Inflammatory macrophage treated with lipopolysaccharide for 4 hours (primary cell): ENCODE results near the gene PPP1R3G.
"Not testable (repeated sequence)": the region's sequence is repeated elsewhere in the genome, so short reads cannot be mapped to it uniquely, and the experiment has no call there.

ENCODE experiments used
- DNase-seq: peaks from one replicate; pipeline ENCODE4 v3.0.0-alpha.2; 2020

The PPP1R3G gene

DNA sequence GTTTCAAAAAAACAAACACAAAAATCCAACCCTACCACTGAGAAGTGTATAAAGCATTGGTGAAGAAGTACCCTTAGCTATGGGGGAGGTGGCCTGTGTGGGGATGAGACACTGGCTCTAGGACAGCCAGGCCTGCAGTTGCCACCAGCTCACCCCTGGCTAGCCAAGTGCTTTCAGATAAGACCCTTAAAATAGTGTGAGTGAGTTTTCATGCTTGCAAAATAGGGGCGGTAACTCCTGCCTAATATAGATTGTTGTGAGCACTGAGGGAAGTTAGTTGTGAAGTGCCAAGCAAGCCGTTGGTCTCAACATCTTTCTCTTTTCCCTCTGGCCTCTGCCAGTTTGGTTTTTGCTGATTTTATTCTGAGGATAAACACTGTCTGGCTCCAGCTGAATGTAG is 11.3 kb downstream of the PPP1R3G start:
- no peak for DNase-seq

DNA sequence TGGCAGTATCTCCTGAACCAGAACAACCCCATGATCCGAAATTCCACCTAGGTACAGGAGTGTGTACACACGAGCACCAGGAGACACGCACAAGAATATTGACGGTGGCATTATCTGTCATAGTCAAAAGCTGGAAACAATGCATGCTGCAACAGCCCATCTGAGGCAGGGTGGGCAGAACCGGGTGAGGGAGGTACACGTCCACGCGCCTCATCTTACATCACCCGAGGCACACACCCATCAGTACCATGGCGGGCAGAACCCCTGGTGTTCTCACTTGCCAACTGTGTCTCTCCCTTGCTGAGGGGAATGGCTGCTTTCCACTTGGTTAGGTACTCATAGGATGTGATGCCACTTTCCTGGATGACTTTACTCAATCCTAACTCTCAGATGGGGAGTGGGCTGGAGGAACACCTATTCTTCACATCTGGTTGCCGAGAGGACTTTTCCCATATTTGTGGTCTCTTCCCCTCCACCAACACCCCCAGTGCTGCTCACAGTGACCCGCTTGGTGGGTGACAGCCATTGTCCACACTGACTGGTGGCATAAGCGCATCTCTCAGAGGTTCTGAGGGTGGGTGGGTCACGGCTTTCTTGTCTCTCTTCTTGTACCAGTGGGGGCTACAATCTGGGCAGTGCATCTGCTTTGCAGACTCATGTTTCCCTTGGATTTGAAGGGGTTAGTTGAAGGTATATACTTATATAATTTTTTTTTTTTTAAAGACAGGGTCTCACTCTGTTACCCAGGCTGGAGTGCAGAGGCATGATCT is 13.5 kb downstream of the PPP1R3G start:
- no peak for DNase-seq

DNA sequence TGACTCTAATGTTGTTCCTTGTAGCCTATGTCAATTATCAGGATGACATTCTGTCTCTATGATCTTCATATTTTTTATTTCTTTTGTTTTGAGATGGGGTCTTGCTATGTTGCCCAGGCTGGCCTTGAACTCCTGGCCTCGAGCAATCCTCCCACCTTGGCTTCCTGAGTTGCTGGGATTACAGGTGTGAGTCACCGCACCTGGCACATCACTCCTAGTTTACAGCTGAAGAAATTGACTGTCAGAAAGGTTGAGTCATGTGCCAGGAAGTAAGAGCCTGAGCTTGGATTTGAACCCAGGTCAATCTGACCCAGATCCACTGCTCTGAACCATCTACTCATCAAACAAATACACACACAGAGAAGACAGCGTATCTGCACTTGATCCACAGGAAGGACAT is 14.4 kb downstream of the PPP1R3G start:
- DNase-seq: no peak

DNA sequence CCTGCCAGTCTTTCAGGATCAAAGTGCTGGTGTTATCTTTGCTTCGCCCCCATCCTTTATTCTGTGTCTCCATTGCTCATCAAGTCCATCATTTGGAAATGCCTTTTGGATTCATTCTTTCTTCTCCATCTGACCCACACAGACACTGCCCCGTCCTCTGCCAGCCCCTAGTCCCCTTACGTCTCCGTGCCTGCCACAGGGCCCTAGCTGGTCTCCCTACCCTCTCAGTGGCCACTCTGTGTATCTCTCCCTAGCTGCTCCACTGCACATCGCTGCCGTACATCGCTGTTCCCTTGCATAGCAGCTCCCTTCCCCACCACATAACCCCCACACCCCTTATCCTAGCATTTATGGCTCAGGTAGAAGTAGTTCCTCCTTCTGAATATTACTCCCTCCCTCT is 15.7 kb downstream of the PPP1R3G start:
- no peak for DNase-seq

DNA sequence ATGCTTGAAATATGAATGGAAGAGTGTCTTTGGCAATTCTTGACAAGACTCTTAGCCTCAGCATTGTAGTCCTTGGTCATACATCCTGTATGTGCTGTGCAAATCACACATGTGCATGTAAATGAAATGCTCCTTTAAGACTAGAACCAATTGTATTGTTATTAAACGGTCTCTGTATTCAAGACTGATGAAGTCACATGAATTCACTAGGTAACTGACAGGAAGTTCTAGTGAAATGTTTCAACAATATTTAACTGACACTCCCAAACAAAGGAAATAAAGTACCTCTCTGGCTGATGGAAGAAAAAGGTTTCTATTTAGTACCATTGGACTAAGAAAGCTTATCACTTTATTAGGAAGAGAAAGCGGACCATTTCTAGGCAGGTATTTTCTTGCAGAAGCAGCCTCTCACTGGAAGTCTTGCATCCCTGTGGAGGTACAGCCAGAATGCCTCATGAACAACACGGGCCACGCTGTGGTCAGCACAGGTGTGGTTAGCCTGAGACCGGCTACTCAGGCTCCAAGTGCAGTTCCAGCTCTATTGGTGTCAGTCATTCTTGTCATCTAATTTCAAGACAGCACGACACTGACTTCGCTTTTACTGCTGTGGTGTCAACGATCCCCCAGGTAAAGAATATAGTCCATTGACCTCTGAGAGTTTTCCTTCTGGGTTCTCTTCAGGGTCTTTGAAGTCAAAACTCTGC is 17.3 kb downstream of the PPP1R3G start:
- DNase-seq: no peak

DNA sequence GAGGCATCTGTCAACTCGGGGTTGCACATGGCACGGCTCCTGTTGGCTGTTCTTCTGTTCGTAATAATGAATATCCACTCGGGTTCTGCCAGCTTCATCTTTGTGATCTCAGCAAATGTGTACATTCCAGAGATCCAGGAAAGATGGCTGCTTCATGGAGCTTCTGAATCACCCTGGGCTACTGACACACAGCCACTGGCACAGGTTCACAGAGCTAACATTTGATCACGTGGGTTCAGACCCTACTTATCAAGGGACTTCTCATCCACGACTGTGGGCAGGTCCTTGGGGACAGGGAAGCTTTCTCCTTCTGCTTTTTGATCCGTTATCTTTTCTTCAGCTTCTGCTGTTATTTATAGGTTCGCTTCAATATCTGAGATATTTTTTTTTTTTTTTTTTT is 18.1 kb downstream of the PPP1R3G start:
- DNase-seq: no peak

DNA sequence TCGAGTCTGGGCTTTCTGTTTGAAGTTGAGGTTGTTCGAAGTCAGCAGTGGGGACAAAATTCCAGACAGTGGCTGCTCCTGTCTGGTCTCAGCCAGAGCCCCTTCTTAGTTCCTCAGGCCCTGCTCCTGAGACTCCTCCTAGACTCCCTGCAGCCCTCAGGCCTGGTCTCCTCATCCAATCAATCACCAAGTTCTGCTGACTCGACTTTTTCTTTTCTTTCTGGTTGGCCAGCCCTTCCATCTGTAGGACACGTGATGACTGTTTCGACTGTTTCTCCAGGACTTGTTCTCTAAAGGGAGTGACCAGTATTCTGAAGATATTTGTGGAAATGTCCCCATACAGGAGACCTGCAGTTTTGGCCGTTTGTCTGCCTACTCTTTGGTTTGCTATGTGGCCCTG is 19.5 kb downstream of the PPP1R3G start:
- no peak for DNase-seq

DNA sequence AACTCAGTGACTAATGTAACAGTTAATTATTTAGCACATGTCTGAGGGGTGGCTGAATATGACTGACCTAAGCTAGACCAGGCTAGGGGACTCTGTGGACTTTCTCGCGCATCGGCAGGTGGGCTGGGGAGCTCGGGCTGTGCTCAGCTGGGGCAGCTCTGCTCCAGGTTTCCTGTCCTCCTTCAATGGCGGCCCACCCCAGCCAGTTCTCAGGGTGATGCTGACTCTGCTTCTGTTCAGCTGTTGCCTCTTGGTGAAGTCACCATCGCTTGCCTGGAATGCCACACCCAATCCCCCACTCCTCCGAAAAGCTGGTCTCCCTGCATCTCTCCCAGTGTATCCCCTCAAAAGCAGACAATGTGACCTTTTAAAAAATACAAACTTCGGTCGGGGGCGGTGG is 20.0 kb downstream of the PPP1R3G start:
- no peak for DNase-seq

DNA sequence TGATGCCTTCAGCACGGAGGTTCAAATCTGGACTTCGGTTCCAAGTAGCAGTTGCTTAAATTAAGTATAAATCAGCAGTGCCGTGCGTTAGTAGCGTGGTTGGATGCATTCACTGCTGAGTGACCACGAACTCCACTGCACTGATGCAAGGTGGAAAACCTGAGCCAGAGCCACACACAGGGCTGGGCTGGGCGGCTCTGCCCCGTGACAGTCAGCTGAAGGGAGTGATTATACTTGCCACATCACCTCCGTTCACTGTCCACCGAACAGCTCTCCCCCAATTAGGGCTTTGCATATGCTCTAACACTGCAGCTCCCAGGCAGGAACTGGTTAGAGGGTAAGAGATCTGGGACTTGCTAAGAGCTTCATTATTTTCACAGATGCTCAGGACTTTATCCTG is 22.2 kb downstream of the PPP1R3G start:
- DNase-seq: no peak

DNA sequence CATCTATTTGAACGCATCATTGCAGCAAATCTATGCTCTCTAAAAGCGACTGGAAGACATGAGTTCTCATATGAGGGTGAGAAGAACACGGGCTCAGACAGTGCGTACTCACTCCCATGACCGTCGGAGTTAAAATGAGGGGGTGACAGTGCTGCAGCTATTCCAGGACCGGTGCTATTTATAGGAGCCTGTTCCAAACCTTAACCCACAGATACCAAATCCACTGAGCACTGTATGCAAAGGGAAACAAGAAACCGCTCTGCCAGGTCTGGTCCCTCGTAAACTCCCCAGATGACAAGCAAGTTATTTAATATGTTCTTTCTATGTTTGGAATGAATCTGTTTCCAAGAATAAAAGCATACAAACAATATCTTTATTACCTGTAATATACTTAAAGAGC is 22.9 kb downstream of the PPP1R3G start:
- DNase-seq: no peak

DNA sequence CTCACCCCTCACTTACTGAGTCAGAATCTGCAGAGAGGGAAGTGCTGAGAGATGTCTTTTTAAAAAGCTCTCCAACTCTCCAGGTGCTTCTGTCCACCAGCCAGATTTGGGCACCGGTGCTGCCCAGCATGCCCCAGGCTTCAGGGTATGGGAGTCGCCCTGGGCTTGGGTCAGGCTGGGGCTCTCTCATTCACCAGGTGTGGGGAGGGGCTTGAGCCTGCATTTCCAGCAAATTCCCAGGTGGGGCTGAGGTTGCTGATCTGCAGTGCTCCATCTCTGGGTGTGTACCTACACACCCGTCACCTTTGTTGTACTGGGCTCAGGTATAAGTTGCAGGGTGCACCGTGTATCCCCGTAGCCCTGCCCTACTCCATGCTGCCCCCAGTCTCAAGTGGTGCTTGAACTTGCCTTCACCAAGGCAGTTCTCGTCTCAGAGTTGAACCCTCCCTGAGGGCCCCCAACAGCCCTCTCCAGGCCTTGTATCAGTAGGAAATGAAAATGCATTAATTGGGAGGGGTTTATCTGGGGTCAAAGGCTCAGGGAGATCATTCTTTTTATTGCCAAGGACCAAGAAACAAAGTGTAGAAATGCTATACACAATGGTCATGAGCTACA is 23.5 kb downstream of the PPP1R3G start:
- no peak for DNase-seq

DNA sequence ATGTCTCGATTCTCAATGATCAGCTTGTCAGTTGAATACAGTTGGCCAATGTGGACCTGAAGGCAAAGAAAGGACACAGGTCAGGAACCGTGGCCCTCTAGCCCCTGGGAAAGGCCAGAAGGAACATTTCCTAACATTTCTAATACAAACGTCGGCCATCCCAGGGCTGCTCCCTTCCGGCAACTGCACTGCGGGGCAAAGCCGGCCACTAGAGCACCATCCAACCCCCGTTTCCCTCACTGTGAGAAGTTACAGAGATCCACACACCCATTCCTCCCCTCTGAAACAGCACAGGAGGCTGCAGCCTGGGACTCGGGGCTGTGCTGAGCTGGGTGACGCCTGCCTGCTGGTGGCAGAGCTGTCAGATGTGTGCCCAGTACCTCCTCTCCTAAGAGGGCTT is 24.3 kb downstream of the PPP1R3G start:
- DNase-seq: no peak

DNA sequence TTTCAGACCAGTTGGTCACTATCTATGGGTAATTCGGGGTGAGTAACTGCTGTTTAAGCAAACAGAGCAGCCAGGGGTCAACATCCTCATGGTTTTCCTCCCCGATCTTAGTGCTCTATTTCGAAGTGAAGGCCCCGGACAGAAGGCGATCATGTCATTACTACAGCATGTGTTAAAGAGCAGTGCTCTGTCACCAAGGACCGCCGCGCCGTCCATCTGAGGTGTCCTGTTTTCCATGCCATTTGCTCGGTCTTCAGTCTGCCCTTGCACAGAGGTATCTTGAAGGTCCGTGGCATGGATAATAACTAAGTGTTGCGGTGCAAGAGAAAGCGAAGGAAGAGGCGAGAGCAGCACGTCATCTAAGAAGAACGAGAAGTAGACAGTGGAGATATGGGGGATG is 25.1 kb downstream of the PPP1R3G start:
- DNase-seq: no peak

DNA sequence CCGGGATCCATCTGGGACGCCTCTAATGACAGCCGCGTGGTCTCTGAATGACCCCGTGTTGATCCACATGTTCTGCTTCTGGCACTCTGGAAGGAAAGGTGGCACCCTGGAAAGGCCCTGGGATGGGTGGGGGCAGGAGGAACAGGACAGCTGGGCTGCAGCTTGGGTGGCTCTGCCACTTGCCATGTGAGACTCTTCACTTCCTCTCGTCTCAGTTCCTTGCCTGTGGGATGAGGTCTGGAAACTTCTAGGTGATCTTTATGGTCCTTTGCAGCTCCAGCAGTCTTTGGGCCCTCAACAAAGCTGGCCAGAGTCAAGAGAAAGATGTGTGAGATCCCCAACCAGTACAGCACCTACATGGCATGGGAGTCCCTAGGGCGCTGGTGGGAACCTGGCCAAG is 26.5 kb downstream of the PPP1R3G start:
- DNase-seq: no peak

DNA sequence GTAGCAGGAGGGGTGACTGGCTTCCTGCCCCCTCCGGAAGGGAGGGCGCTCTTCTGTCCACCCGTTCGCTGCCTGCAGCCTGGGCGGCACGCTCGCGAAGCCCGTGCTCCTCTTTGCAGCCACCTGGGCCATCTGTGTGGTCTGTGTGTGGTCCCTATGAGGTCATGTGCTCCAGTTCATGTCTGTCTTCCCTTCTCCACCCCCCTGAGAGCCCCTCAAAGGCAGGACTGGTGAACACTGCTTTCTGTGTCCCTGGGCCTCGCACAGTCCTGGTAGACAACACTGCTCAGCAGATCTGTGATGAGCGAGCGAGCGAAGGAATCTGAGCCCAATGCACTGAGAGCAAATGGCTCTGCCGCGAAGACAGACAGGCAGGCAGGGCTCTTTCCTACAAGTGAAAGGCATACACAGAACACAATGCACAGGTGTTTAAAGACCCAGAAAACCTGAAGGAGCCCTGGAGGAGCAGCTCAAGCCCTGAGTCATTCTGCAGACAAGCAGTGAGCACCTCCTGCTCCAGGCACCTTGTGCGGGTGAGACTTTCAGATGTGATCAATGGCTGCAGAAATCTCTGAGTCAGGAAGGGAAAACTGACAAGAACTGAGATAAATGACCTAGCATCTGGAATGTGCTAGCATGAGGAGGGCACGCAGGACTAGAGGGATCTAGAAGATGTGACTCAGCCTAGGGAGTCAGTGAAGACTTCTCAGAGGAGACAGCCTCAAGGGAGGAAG is 27.1 kb downstream of the PPP1R3G start:
- DNase-seq: no peak

DNA sequence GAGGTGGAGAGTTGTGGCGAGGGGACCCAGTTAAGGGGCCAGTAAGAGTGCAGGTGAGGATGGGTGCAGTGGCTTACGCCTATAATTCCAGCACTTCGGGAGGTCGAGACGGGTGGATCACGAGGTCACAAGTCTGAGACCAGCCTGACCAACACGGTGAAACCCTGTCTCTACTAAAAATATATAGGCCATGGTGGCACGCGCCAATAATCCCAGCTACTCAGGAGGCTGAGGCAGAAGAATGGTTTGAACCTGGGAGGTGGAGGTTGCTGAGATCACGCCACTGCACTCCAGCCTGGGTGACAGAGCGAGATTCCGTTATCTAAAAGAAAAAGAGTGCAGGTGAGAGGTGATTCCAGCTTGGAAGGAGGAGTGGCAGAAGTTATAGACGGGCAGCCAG is 28.0 kb downstream of the PPP1R3G start:
- DNase-seq: no peak

DNA sequence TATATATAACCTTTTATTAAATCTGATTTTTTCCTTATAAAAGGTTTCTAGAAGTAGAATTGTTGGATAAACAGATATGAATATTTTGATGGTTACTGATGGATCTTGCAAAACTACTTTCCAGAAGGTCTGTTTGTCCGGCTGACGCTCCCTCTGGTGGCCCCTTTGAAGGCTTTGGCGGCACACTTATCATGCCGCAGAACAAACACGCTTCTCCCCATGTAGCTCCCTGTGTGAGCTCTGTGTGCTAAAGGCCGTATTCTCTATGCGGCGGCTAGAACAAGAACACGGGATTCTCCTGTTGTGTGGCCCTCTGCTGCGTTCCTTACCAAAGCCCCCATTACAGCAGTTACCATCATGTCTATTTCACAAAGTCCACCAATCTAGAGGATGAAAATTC is 30.0 kb downstream of the PPP1R3G start:
- no peak for DNase-seq

DNA sequence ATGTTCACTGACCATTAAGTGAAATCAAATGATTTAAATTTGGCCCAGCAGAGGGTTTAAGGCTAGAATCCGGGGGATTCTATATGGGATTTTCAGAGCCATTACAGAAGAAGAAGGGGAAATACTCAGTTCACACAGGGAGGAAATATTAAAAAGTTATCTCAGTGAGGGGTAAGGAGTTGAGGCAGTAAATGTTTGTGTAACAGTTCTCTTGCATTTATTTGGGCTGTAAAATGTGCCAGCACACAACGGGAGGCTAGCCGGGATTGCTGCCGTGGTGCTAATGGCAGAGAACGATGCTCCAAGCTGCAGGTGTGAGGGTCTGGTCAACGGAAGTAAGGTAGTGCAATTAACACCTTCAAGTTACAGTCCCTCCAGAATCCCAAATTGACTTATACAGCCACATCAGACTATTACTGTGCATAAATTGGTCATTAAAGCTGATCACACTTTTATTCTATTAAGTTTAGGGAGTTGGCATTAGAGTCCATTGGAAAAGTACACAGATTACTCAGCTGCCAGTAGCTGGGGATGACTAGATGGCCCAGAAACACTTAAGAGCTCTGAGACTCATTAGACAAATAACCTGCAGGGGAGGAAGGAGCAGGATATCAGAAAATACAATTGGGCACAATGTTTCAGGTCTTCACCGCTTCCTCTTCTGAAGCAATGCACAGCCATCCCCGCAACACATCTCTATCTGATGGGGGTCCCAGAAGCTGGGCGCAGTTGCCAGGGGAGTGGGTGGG is 31.3 kb downstream of the PPP1R3G start:
- DNase-seq: no peak

DNA sequence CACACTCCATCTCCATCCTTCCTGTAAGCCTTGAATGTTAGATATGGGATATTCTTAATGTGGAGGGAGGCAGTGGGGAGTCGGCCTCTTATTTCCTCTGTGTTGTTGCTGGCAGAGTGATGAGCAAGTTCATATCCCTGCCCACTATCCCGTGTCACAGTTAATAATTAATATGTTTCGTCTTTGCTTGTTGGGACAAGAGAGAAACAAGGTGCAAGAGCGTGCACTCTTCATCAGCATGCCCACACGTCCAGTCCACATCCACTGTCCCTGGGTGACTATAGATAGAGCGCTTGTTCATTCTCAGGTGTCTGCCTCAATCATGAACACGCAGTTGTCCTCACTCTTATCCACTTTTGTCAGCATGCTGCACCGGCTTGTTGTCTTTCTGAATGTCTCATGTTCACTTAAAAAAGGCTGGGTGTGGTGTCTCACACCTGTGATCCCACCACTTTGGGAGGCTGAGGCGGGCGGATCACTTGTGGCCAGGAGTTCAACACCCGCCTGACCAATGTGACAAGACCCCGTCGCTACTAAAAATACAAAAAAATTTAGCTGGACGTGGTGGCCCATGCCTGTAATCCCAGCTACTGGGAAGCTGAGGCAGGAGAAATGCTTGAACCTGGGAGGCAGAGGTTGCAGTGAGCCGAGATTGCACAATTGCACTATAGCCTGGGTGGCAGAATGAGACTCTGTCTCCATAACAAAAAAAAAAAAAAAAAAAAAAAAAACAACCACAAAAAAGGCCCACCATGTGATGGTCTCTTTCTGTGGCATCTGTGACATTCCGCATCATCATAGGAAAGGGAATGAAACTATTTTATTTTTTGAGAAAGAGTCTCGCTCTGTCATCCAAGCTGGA is 34.2 kb downstream of the PPP1R3G start:
- DNase-seq: no peak

DNA sequence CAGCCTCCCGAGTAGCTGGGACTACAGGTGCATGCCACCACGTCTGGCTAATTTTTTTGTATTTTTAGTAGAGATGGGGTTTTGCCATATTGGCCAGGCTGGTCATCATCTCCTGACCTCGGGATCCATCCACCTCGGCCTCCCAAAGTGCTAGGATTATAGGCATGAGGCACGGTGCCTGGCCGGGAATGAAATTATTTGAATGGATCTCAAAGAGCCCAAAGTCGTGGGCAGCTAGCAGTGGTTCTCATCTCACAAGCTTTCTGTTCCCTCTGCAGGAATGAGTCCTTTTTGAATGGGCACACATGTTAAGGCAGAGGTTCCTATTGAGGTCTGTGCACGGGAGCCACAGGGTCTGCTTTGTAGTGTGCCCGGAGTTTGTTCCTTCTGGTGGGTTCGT is 34.9 kb downstream of the PPP1R3G start:
- no peak for DNase-seq

DNA sequence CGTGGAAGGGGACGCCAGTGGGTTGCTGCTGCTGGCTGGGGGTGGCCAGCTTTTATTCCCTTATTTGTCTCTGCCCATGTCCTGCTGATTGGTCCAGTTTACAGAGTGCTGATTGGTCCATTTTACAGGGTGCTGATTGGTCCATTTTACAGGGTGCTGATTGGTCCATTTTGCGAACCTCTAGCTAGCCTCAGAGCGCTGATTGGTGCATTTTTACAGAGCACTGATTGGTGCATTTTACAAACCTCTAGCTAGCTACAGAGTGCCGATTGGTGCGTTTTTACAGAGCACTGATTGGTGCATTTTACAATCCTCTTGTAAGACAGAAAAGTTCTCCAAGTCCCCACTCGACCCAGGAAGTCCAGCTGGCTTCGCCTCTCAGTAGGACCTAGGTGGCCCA is 35.4 kb downstream of the PPP1R3G start:
- not testable (repeated sequence) for DNase-seq

DNA sequence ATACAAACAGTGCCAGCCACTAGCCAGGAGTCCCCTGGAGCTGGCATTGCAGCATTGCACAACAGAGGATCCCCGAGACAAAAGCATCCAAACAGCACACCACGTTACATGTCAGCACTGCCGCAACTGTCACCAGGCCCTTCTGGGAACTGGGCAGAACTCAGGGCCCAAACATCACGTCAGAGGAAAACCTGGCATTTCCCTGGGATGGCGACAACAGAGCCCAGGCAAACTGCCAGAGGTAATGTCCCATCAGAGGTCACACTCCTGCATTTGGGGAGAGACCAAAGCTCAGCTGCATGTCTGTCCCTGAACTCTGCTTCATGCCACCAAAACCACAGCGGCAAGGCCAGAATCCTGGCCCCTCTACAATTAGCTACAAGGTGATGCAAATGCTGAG is 36.3 kb downstream of the PPP1R3G start:
- DNase-seq: no peak
